Thymus (tissue), 11 donors: ENCODE measurements around the gene WASF2. TPM values are rescaled to one million over a fixed set of nuclear protein-coding genes. Genes with fewer than 3 reads are reported as not detected.

Experiments used
- DNase-seq, 9 donors: peaks; one replicate each; pipeline ENCODE4 v3.0.0-alpha.2; 2013; ENCODE audit warnings: low spot score in 9 of 9, low read depth in 6 of 9, missing footprints in 1 of 9
- H3K27ac ChIP-seq, 2 donors: one replicate each; pipeline ENCODE4 v1.5.1; 2013; ENCODE audit warnings: control low read depth in 1 of 2, low read depth in 1 of 2, low read length in 1 of 2, mild to moderate bottlenecking in 1 of 2, moderate library complexity in 1 of 2
- H3K27me3 ChIP-seq, 2 donors: one replicate each; pipeline ENCODE4 v1.5.1; 2013; ENCODE audit warnings: low read length in 1 of 2; ENCODE audit not compliant: control insufficient read depth in 2 of 2, insufficient read depth in 1 of 2
- H3K36me3 ChIP-seq, 2 donors: one replicate each; pipeline ENCODE4 v1.5.1; 2013; ENCODE audit warnings: low read length in 1 of 2, mild to moderate bottlenecking in 1 of 2, moderate library complexity in 1 of 2; ENCODE audit not compliant: control insufficient read depth in 2 of 2, insufficient read depth in 2 of 2
- H3K4me1 ChIP-seq, 2 donors: one replicate each; pipeline ENCODE4 v1.5.1; 2013; ENCODE audit warnings: low read length in 2 of 2; ENCODE audit not compliant: control insufficient read depth in 2 of 2, insufficient read depth in 2 of 2
- H3K4me3 ChIP-seq, 2 donors: one replicate each; pipeline ENCODE4 v1.5.1; 2013; ENCODE audit warnings: low read length in 2 of 2, control low read depth in 1 of 2, mild to moderate bottlenecking in 1 of 2
- H3K9me3 ChIP-seq, 2 donors: one replicate each; pipeline ENCODE4 v1.5.1; 2013; ENCODE audit warnings: low read length in 1 of 2, mild to moderate bottlenecking in 1 of 2; ENCODE audit not compliant: control insufficient read depth in 2 of 2, insufficient read depth in 1 of 2
- WGBS: extraction: QIAGEN DNeasy Blood & Tissue Kit; methylation state at CpG from one replicate; pipeline ENCODE4 v1.1.7; 2013; 5-methylcytosine and 5-hydroxymethylcytosine counted together
- polyA plus RNA-seq: library from polyadenylated mRNA; stranded (reverse); fragments of 200-250 nt; gene quantifications from one replicate; pipeline ENCODE4 v1.2.3, GENCODE V29; 2013
- total RNA-seq: library from RNA; stranded (reverse); fragments of 120-200 nt; gene quantifications from one replicate; pipeline ENCODE4 v1.2.4, GENCODE V29; 2013
- donor health status: healthy.

The WASF2 gene
- total and polyA plus RNA-seq, 2 donors: 14.2 to 47.4 TPM

DNA sequence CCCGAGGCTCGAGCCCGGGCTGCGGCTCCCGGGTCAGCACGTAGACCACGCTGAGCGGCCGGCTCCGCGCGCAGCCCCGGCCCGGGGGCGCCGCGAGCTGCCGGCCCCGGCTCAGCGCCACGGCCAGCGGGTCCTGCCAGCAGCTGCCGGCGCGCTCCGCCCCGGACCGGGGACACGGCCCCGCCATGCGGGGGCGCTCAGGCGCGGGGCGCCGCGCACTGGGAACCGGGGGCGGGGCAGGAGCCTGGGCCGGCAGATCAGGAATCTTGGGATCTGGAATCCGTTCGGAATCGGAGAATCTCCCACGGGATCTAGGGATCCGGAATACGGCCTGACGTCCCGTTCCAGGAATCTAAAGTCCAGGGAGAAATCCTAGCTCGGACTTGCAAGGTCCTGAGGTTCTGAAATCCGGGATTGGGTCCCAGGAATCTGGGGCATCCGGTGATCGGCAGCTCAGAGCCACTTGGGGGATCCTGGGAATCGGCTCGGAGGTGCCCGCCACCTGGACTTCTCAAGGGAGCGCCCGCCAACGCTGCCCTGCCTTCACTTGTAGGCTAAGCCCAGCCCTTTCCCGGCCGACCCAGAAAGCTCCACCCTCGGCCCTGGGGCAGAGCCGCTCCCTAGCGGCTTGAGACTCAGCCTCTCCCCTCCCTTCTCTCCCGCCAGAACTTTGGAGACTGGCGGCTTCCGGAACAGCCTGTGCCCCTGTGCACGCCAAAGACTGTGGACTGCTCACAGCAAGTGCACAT, 123.4 kb downstream of the WASF2 start, which contains the start of gene MAP3K6:
Gene MAP3K6 (minus strand): TSS at position 551 of the 749 bp plus-strand sequence. CDS start 364 bp downstream, at position 187.
- H3K4me1 ChIP-seq: peaks cover 10 to 41% of the 10 kb centered on the region in 2 donors

DNA sequence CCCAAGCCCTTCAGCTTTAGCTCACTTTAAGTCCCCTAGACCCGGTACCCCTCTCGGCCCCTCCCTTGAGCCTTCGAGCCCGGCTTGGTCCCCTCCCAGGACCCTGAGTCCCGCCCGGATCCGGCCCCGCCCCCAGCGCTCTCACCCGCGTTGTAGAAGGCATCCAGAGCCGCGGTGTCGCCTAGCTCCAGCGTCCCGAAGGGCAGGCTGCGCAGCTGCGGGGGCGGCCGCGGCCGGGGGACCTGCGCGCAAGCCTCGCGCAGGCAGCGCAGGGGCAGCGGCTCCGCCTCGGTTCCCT, 123.9 kb downstream of the WASF2 start:
- peak overlapping the region; percentile 62 to 82 for H3K27ac ChIP-seq
- H3K27me3 ChIP-seq: peaks cover 0 to 42% of the 10 kb centered on the region in 2 donors
- peaks cover 10 to 43% of the 10 kb centered on the region in 2 donors for H3K4me1 ChIP-seq
- peak overlapping the region; percentile 46 to 57 for H3K4me3 ChIP-seq
- no peaks in the 10 kb centered on the region for H3K36me3 ChIP-seq
- WGBS: under 1% methylated on average over 30 of the region's 30 CpGs
- peak in 3 of 9 donors; percentile 50 to 69 (median 54) for DNase-seq
- H3K9me3 ChIP-seq: peaks cover 0 to 7% of the 10 kb centered on the region in 2 donors

More for the DNA sequence above, 123.4 kb downstream of the WASF2 start, which contains the start of gene MAP3K6:
- Histone ChIP-seq H3K27ac (peak within 1 kb of the TSS; percentile 62 to 82), H3K36me3 (no peaks in the 10 kb centered on the region), H3K27me3 (peaks cover 0 to 37% of the 10 kb centered on the region in 2 donors), H3K4me3 (peak within 1 kb of the TSS; percentile 46 to 57), H3K9me3 (peaks cover 0 to 7% of the 10 kb centered on the region in 2 donors)
- DNase-seq: peak in 1 of 9 donors; percentile 49
- WGBS: 2% methylated on average over 67 of the region's 67 CpGs

DNA sequence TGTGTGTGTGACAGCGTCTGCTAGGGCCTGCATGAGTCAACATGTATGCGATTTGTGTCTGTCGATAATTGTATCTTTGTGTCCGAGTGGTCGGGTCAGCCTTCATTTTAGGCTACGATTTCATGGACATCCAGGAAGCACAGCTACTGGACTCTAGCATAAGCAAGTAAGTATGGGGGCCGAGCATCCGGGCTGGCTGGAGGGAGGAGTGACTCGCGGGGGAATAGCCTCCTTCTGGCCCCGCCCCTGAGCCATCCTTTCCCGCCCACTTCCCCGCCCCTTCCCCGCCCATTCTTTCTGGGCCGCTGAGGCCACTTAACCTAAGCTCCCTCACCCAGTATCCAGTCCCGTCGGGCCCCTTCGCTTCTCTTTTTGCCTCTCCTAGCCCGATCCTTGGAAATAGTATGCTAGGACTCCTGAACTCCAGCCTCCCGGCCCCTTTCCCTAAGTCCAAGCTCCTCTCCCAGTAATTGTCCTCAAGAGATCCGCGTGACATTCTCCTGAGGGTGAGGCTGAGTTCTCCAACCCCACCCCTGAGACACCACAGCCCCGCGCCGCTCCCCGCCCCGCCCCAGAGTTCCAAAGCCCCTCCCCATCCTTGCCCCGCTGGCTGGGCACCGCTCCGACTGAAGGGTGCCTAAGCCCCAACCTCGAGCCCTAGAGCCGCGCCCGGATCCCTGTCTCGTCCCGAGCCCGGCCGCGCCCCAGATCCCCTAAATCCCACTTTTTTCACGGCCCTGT, 124.4 kb downstream of the WASF2 start:
- H3K4me1 ChIP-seq: peaks cover 10 to 48% of the 10 kb centered on the region in 2 donors
- H3K9me3 ChIP-seq: peaks cover 0 to 7% of the 10 kb centered on the region in 2 donors
- 7% methylated on average over 40 of the region's 40 CpGs for WGBS
- peak overlapping the region; percentile 62 to 82 for H3K27ac ChIP-seq
- peaks cover 0 to 47% of the 10 kb centered on the region in 2 donors for H3K27me3 ChIP-seq
- peak overlapping the region; percentile 46 to 57 for H3K4me3 ChIP-seq
- no peaks in the 10 kb centered on the region for H3K36me3 ChIP-seq
- peak in 5 of 9 donors; percentile 64 to 82 (median 70) for DNase-seq

DNA sequence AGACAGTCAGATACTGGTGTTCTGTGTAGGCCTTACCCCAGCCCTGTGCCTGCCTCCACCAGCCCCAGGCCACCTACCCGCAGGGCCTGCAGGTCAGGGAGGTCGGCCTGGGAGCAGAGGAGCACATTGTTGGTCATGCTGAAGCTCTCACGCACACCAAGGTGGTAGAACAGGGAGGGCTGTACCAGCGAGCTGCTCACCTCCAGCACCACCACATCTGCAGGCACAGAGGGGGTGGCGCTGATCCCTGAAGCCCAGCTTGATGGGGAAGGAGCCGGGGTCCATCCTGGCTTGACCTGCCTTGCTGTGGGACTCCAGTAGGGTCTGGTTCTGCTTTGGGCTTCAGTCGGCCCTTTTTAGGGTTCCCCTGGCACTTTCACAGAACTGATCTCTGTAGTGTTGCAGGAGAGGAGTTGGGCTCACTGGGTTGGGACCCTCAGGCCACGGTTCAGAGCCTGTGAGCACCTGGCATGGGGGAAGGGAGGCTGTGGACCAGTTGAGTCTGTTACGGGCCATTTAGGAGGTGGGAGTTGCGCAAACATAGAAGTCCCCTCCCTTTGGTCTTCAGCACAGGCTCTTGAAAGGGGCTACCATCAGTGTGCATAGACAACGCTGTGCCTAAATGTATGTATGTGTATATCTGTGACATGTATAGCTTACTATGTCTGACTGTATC, 125.1 kb downstream of the WASF2 start:
- peaks cover 12 to 55% of the 10 kb centered on the region in 2 donors for H3K4me1 ChIP-seq
- no peak for DNase-seq
- peaks cover 0 to 52% of the 10 kb centered on the region in 2 donors for H3K27me3 ChIP-seq
- peaks cover 0 to 10% of the 10 kb centered on the region in 2 donors for H3K9me3 ChIP-seq
- WGBS: 86% methylated on average over 11 of the region's 11 CpGs
- H3K27ac ChIP-seq: peak overlapping the region in 1 of 2 donors; percentile 2
- no peak overlapping the region for H3K4me3 ChIP-seq
- H3K36me3 ChIP-seq: no peaks in the 10 kb centered on the region

DNA sequence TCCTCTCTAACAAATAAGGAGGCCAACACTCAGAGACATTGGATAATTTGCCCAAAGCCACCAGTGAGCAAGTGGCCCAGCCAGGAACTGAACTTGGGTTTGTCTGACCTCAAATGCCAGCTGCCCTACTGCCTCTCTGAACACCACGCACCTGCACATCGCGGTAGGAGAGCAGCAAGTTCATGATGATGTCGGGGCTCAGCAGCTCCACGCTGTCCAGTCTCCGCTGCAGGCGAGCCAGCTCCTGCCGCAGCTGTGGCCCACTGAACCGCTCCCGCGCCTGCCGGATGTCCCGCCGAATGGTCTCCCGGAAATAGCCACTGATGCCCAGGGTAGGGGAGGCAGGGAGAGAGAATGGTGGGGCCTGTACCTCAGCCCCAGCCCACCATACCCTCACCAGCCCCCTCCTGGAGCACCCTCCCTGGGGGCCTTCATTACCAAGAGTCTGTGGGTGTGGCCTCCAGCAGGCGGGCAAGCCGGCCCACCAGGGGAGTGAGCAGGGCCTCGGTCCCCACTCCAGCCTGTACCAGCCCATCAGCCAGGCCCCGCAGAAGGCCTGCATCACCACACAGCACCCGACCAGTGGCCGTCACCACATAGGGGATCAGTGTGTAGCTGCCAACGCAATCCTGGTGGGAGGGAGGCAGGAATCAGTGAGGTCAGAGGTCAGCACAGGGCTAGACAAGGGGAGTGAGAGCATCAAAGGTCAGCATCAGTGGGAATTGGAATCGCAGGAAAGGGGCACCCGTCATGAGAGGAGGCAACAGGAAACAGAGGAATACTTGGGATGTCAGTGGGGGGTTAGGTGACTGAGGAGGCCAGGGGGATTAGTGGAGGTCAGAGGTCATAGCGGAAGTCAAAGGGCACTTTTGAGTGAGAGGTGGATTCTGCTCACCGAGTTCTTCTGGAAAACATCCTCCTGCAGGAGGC, 125.9 kb downstream of the WASF2 start:
- Histone ChIP-seq H3K27ac (no peak overlapping the region), H3K27me3 (peaks cover 2 to 56% of the 10 kb centered on the region in 2 donors), H3K4me1 (peaks cover 12 to 54% of the 10 kb centered on the region in 2 donors), H3K4me3 (no peak overlapping the region), H3K36me3 (no peaks in the 10 kb centered on the region), H3K9me3 (peaks cover 0 to 10% of the 10 kb centered on the region in 2 donors)
- DNase-seq: no peak
- 96% methylated on average over 26 of the region's 26 CpGs for WGBS

DNA sequence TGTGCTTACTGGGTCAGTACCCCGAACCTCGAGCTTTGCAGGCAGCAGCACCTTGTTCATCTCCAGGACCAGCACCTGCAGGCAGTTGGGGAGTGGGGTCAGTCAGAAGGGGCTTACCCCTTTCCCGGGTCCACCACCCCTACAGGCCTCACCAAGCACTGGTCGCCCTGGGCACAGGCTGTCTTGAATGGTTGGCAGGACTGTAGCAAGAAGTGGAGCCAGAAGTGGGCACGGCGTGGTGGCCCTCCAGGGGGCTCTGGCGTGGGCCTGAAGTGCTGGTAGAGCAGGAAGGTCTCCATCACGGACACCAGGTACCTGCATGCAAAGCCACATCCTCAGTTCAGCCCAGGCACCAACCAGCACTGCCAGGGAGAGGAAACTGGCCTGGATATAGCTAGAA, 128.4 kb downstream of the WASF2 start:
- no peaks in the 10 kb centered on the region for H3K36me3 ChIP-seq
- peaks cover 15 to 56% of the 10 kb centered on the region in 2 donors for H3K4me1 ChIP-seq
- DNase-seq: no peak

DNA sequence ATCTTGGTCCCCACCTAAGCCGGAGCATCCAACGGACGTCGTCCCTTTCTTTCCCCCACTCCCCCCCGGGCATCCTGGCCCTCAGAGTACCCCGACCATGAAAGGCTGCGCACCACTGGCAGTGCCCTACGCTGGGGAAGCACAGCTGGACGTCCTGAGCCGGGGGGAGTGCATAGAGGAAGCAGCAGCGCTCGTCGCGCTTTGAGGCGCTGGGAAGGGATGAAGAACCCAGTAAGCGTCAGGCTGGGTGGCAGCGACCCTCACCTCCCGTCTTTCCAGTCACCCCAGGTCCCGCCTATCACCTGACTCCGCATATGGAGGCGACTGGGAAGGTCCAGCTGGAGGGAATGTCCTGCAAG, 128.9 kb downstream of the WASF2 start:
- H3K36me3 ChIP-seq: no peaks in the 10 kb centered on the region
- DNase-seq: no peak
- peaks cover 2 to 58% of the 10 kb centered on the region in 2 donors for H3K27me3 ChIP-seq
- 85% methylated on average over 21 of the region's 21 CpGs for WGBS
- peak overlapping the region in 1 of 2 donors; percentile 33 for H3K4me3 ChIP-seq
- peaks cover 0 to 6% of the 10 kb centered on the region in 2 donors for H3K9me3 ChIP-seq
- H3K27ac ChIP-seq: no peak overlapping the region
- peaks cover 12 to 59% of the 10 kb centered on the region in 2 donors for H3K4me1 ChIP-seq

More for the DNA sequence above, 128.4 kb downstream of the WASF2 start:
- Histone ChIP-seq H3K27me3 (peaks cover 2 to 62% of the 10 kb centered on the region in 2 donors), H3K9me3 (peaks cover 0 to 6% of the 10 kb centered on the region in 2 donors), H3K4me3 (no peak overlapping the region), H3K27ac (no peak overlapping the region)
- 97% methylated on average over 8 of the region's 8 CpGs for WGBS
